ENCODE measurements around the gene ASIC2.

The ASIC2 gene

GRCh38 chr17:33113991-33114370 lies 179.1 kb downstream of the ASIC2 start:
- no peak for DNase-seq (ENCODE audit: low read depth in 2 of 2)

GRCh38 chr17:33113276-33113990 lies 179.7 kb downstream of the ASIC2 start:
- no peak for DNase-seq (ENCODE audit: low read depth in 2 of 2)

DNA sequence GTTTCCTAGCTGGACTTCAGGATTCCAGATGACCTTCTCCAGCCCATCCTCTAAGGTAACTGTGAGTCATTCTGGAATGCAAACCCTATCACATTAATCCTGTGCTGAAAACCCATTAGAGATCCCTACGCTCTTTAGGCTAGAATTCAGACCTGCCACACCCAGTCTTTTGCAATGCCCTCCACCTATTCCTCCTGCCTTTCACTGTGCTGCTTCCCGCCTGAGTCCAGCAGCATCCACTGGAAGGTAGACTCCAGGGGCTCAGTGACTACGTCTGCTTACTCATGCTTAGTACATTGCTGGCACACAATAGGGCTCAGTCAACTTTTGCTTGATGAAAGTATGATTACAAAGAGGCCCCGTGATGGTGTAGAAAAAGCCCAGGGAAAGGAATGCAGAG lies 180.3 kb downstream of the ASIC2 start:
- no peak for DNase-seq (ENCODE audit: low read depth in 2 of 2)

DNA sequence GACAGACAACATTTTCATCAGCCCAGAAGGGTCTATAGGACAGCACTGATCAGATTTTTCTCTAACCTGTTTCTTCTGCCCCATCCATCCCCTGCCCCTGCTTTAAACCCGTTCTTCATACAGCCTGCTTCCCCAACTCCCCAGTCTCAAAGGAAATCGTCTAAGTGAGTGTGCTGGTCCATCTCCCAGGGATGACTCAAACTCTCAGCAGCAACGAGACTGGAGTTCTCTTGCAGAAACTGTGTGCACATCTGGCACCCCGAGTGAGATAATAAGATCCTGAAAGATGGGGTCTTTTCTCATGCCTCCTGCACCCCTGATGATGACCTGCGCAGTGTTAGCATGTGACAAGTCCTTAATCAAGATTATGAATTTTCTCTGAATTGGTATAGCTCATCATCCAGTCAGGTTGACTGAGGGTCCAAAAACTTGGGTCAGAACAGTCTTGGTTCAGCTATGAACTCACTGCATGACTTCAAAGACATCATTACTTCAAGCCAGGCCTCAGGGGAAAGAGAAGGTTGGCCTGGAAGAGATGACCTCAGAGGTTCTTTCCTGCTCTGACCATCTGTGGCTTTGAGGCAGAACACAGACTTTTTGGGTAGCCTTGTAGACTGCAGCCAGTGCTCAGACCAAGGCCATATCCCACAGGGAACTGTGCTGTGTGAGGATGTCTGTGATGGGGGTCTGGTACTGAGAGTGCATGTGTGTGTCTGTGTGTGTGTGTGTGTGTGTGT lies 183.6 kb downstream of the ASIC2 start:
- DNase-seq (ENCODE audit: low read depth in 2 of 2) = no peak

GRCh38 chr17:33106525-33107165 lies 186.4 kb downstream of the ASIC2 start:
- DNase-seq (ENCODE audit: low read depth in 2 of 2) = no peak

DNA sequence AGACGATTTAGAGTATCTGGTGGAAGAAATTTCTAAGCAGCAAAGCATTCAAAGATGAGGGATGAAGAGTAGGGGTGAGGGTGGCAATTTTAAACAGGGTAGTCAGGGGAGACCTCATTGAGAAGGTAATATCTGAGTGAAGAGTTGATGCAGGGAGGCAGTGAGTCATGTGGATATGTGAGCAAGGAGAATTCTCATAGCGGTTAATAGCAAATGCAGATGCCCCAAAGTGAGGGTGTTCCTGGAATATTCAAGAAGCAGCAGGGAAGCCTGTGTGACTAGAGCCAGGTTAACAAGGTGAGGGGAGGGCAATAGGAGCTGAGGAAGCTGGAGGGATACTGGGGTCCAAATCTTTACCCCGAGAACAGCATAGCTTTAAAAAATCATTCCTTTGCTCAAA lies 187.2 kb downstream of the ASIC2 start:
- no peak for DNase-seq (ENCODE audit: low read depth in 2 of 2)

- DNase-seq (ENCODE audit: low read depth in 2 of 2) = no peak
Observed at GRCh38 chr17:33099906-33100305, 193.2 kb downstream of the ASIC2 start.

GRCh38 chr17:33099252-33099651 lies 193.8 kb downstream of the ASIC2 start:
- no peak for DNase-seq (ENCODE audit: low read depth in 2 of 2)

- no peak for DNase-seq (ENCODE audit: low read depth in 2 of 2)
Observed at GRCh38 chr17:33097411-33097810, 195.7 kb downstream of the ASIC2 start.

DNA sequence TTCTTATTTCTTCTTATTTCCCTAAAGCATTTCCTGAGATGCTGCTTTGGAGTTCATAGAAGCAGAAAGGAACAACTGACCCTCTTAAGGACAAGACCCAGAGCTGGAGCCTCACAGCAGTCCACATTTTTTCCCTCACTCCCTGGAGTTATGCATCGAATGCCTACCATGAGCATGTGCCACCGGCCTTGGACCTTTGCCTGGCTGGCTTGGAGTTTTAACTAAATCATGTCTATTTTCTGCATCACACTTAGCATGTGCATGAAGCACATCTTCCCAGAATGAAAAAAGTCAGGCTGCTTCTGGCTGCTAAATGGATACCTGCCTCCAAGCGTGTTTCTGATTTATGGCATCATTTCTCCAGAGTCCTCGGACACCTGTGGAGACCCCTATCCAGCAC lies 196.9 kb downstream of the ASIC2 start:
- no peak for DNase-seq (ENCODE audit: low read depth in 2 of 2)

GRCh38 chr17:33091271-33091670 lies 201.8 kb downstream of the ASIC2 start:
- DNase-seq (ENCODE audit: low read depth in 2 of 2) = no peak

GRCh38 chr17:33090806-33091205 lies 202.3 kb downstream of the ASIC2 start:
- no peak for DNase-seq (ENCODE audit: low read depth in 2 of 2)

GRCh38 chr17:33086878-33087277 lies 206.2 kb downstream of the ASIC2 start:
- no peak for DNase-seq (ENCODE audit: low read depth in 2 of 2)

- no peak for DNase-seq (ENCODE audit: low read depth in 2 of 2)
Observed at GRCh38 chr17:33086041-33086440, 207.1 kb downstream of the ASIC2 start.

DNA sequence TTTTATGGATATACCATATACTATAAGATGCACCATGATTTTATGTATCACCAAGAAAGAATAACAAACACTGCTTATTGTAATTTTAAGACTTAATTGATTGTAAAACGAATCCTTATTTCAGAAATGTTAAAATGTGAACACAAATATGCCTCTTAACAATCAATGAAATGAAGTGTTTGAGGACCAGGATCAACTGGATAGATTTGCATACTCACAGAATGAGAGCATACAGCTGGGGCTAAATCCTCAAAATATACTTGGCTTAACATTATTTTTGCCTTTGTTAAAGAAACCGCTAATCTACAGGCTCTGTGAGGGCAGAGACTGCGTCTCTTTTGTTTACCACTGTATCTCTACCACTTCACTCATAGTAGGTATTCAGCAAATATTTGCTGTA lies 207.8 kb downstream of the ASIC2 start:
- DNase-seq (ENCODE audit: low read depth in 2 of 2) = no peak

DNA sequence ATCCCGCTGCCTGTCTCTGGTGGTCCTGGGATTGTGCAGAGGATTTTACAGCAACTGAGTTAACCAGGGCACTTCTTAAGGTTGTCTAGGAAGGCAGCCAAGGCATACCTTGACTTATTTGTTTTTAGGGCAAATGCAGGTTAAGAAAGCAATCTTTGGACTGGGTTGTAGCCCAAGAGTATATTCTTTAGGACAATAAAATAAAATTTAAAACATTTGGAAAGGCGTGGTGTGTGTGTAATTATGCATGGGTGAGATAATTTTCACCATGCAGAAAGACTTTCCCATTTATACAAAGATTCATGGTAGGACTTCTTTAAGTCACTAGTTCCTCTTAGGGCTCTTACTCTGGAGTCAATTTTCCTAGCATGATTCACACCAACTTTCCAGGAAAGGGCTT lies 208.3 kb downstream of the ASIC2 start:
- no peak for DNase-seq (ENCODE audit: low read depth in 2 of 2)

DNA sequence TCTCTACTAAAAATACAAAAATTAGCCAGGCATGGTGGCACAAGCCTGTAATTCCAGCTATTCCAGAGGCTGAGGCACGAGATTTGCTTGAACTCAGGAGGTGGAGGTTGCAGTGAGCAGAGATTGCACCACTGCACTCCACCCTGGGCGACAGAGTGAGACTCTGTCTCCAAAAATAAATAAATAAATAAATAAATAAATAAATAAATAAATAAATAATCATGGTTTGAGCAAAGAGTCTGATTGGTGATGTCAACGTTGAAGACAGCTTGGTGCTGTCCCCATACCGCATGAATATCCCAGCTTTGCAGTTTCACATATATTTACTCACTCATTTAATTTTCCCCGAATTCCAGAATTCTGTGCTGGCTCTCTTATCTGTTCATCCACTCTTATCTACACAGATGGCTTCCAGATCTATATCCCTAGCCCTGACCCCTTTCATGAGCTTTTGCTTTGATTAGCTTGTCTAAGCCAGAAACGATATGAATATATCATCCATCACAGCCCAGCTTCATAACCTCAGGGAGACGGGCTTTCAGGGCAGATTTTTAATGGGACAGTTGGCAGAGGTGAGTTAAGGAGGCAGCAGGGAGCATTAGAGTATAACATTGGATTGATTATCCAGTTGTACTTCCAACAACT lies 210.4 kb downstream of the ASIC2 start:
- DNase-seq (ENCODE audit: low read depth in 2 of 2) = no peak

- DNase-seq (ENCODE audit: low read depth in 2 of 2) = no peak
Observed at GRCh38 chr17:33080091-33080490, 213.0 kb downstream of the ASIC2 start.

DNA sequence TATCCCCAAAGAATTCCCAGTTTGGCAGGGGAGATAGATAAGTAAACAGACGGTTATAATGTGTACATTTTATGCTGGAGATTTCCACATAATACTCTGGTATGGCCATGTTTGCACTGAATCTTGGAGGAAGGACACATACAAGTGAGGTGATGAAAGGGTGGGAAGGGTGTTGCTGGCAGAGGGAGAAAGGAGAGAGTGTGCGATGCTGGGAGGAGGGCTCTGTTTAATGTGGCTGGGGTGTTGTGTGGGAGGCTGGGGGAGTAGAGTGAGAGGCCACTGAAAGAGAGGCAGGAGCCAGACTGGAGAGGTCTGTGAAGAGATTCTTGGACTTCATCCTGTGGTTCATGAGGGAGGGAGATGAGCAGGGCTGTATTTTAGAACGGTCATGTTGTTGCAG lies 213.9 kb downstream of the ASIC2 start:
- no peak for DNase-seq (ENCODE audit: low read depth in 2 of 2)

GRCh38 chr17:33076979-33077378 lies 216.1 kb downstream of the ASIC2 start:
- no peak for DNase-seq (ENCODE audit: low read depth in 2 of 2)

DNA sequence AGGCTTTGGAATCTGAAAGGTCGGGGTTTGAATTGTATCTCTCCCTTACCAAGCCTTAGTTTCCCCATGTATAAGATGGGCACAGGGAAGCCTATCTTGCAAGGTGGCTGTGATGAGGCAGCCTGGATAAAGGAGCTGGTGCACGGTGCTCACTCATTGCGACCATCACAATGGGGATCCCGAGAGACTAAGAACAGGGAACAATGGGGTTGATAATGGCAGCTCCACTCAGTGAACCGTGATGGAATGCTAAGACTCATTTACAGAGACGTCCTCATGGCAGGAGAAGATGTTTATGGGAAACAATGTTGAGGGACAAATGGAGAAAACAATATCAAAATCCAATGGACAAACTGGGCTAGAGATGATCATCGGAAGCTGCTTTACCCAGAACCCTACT lies 219.7 kb downstream of the ASIC2 start:
- DNase-seq (ENCODE audit: low read depth in 2 of 2) = no peak

DNA sequence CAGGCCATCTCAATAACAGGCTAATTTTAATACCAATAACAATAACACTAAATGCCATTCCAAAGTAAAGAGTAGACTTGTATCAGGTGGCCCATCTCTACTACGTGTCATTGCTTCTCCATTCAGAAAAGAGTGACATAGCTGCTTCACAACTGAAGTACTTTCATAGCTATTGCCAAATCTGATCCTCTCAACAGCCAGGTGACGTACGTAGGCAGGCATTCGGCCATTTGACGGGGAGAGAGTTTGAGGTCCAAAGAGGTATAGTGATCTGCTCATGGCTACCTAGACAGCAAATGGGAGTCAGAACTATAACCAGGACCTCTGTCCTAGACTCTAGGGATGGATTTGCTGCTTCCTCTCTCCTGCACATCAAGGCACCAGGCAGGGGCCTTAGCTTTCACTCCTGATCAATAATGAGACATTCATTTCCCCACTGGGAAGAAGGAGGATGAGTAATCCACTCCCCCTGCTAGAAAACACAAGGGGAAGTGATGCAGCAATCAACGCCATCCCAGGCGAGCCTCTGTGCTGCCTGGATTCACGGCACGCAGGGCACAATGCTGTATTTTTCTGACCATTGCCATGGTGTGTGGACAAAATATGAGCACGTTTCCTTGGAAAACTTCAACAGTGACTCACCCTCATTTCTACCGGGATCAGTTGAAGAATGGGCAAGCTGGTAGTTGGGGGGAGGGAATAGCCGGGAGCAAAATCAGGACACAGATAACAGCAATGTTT lies 220.5 kb downstream of the ASIC2 start:
- no peak for DNase-seq (ENCODE audit: low read depth in 2 of 2)

Measured in stimulated activated CD8-positive, alpha-beta memory T cell treated with anti-CD3 and anti-CD28 coated beads, Interleukin-2, amount 100 ng/mL, for 1 hour (primary cell).